MCF 10A (cell line): Measurements from ENCODE around the gene CSTPP1. TPM values are rescaled to one million over a fixed set of nuclear protein-coding genes. Genes with fewer than 3 reads are reported as not detected.

Source experiments
- BruUV-seq: library from RNA; stranded (reverse); fragments of 400-500 nt; replicated peaks from 2 replicates; lab custom pipeline; 2021; lab: Mats Ljungman, UMichigan
- CTCF ChIA-PET: fragments of 300-600 bp; sonication (Branson Sonifier 250); formaldehyde crosslinking; extraction: SDS; loops from one replicate; lab custom pipeline; 2021; ENCODE audit warnings: antibody characterized with exemption, inconsistent platforms; lab: Yijun Ruan, JAX
- POLR2A ChIA-PET: fragments of 300-600, 350-650 bp; sonication (Branson Sonifier 250); formaldehyde crosslinking; extraction: SDS; loops from one replicate; lab custom pipeline; 2020; ENCODE audit warnings: antibody characterized with exemption, inconsistent platforms; lab: Yijun Ruan, JAX
- DNase-seq: peaks from one replicate; pipeline ENCODE4 v3.0.0-alpha.2; 2018; ENCODE audit not compliant: unreplicated experiment
- H3K27ac Mint-ChIP-seq: one replicate; pipeline ENCODE4 v1.8.0; 2022; ENCODE audit warnings: mild to moderate bottlenecking, low read depth, mixed read lengths; ENCODE audit not compliant: unreplicated experiment
- H3K27me3 Mint-ChIP-seq: one replicate; pipeline ENCODE4 v1.8.0; 2022; ENCODE audit warnings: mixed read lengths; ENCODE audit not compliant: insufficient read depth, unreplicated experiment
- H3K36me3 Mint-ChIP-seq: one replicate; pipeline ENCODE4 v1.8.0; 2022; ENCODE audit warnings: mild to moderate bottlenecking, moderate library complexity, mixed read lengths; ENCODE audit not compliant: insufficient read depth, unreplicated experiment
- H3K4me1 Mint-ChIP-seq: one replicate; pipeline ENCODE4 v1.8.0; 2022; ENCODE audit warnings: mixed read lengths; ENCODE audit not compliant: insufficient read depth, unreplicated experiment
- H3K4me3 Mint-ChIP-seq: one replicate; pipeline ENCODE4 v1.8.0; 2022; ENCODE audit warnings: mild to moderate bottlenecking, moderate library complexity, mixed read lengths; ENCODE audit not compliant: unreplicated experiment
- H3K9me3 Mint-ChIP-seq: one replicate; pipeline ENCODE4 v1.8.0; 2022; ENCODE audit warnings: mixed read lengths; ENCODE audit not compliant: unreplicated experiment
- intact Hi-C: fragments of 100-400 bp; cut with micrococcal nuclease; formaldehyde crosslinking; loops from 2 replicates; pipeline ENCODE4 v1.14.1; 2022
- total RNA-seq: library from RNA; stranded (reverse); gene quantifications from 2 replicates; pipeline ENCODE4 v1.2.3, GENCODE V29; 2022
- TF ChIP-seq, protein P1 (sequence below): fragments of 200-600 bp; IDR thresholded peaks from one replicate; pipeline ENCODE4 v1.8.0; 2022; ENCODE audit warnings: antibody characterized with exemption, mild to moderate bottlenecking; ENCODE audit not compliant: unreplicated experiment

CSTPP1 gene
- total RNA-seq, 1 experiment from 2014 or later, result 19.2 TPM

DNA sequence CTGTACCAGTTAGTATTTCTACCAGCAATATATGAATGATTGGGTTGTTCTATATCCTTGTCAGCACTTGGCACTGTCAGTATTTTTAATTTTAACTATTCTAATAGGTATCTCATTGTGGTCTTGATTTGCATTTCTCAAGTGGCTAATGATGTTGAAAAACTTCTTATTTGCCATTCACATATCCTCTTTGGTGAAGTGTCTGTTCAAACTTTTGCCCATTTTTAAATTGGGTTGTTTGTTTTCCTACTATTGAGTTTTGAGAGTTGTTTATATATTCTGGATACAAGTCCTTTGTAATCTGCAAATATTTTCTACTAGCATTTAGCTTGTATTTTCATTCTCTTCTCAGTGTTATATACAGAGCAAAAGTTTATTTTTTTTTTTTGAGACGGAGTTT lies 82.1 kb downstream of the CSTPP1 start:
- intact Hi-C loops, result no loop called here
- Mint-ChIP-seq H3K27ac (no peak overlapping the region), H3K9me3 (no peaks in the 10 kb centered on the region), H3K36me3 (no peaks in the 10 kb centered on the region), H3K4me3 (no peak overlapping the region), H3K4me1 (no peaks in the 10 kb centered on the region), H3K27me3 (no peaks in the 10 kb centered on the region)
- DNase-seq, result no peak
- CTCF ChIA-PET, result interaction anchor here (1.2 kb wide), 1 partner anchor 144 kb away, joined by 4 read pairs; no protein-coding TSS in a partner anchor
- TF ChIP-seq, protein P1, sequence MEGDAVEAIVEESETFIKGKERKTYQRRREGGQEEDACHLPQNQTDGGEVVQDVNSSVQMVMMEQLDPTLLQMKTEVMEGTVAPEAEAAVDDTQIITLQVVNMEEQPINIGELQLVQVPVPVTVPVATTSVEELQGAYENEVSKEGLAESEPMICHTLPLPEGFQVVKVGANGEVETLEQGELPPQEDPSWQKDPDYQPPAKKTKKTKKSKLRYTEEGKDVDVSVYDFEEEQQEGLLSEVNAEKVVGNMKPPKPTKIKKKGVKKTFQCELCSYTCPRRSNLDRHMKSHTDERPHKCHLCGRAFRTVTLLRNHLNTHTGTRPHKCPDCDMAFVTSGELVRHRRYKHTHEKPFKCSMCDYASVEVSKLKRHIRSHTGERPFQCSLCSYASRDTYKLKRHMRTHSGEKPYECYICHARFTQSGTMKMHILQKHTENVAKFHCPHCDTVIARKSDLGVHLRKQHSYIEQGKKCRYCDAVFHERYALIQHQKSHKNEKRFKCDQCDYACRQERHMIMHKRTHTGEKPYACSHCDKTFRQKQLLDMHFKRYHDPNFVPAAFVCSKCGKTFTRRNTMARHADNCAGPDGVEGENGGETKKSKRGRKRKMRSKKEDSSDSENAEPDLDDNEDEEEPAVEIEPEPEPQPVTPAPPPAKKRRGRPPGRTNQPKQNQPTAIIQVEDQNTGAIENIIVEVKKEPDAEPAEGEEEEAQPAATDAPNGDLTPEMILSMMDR, result no peak
- BruUV-seq, result no TSS peak
- POLR2A ChIA-PET, result interaction anchor here (1.2 kb wide), 1 partner anchor 19 kb away, joined by 3 read pairs; no protein-coding TSS in a partner anchor

DNA sequence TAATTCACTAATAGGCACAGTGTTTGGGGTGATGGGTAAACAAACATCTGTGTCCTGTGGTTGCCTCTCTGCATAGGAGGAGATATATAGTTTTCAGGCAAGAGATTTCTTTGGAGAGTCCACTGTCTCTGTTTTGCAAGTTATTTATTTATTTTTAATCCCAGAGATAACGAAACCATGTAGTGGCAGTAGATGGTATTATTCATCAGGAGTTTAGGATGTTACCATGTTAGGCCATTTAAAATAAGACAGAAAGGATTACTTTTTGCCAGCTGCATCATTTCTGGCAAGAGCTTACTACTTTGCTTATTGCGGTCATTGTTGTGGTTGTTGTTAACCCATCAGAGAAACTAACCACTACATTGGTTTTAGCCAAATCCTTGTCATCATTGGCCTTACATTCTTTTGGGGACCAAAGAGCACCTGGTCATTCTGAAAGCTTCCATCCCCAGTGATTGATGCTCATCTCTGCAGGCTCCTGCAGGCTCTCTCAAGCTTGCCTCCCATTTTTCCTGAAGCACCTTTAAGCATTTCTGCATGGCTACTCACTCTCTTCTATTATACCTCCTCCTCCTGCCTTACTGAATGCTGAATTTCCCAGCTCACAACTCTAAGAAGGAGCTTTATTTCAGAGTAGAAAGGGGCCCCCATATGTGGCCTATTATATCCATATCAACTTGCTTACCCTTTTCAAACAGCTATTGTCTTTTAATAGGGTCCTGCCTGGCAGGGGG lies 84.4 kb downstream of the CSTPP1 start:
- TF ChIP-seq, protein P1, result no peak
- intact Hi-C loops, result no loop called here
- Mint-ChIP-seq H3K4me1 (no peaks in the 10 kb centered on the region), H3K27ac (no peak overlapping the region), H3K27me3 (no peaks in the 10 kb centered on the region), H3K9me3 (no peaks in the 10 kb centered on the region), H3K36me3 (no peaks in the 10 kb centered on the region), H3K4me3 (no peak overlapping the region)
- DNase-seq, result no peak
- ChIA-PET POLR2A (interaction anchor here (1.0 kb wide), 1 partner anchor 16 kb away, joined by 3 read pairs; no protein-coding TSS in a partner anchor), CTCF (interaction anchor here (0.7 kb wide), 1 partner anchor 518 kb away, joined by 4 read pairs; no protein-coding TSS in a partner anchor)
- no TSS peak for BruUV-seq

DNA sequence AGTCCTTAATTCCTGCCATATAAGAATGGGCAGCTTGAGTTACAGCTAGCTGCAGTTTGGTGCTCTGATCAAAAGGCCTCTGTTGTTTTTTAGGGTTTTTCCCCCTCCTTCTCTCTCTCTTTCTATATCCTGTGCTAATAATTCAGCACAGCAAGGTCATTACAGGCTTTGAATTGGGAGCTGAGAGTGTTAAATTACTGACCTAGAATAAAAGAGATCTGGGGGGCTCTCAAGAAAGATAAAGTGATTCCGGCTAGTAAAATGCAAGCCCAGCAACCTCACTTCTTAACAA lies 84.9 kb downstream of the CSTPP1 start:
- intact Hi-C loops, result no loop called here
- Mint-ChIP-seq H3K9me3 (no peaks in the 10 kb centered on the region), H3K27me3 (no peaks in the 10 kb centered on the region), H3K36me3 (no peaks in the 10 kb centered on the region), H3K27ac (no peak overlapping the region), H3K4me3 (no peak overlapping the region), H3K4me1 (no peaks in the 10 kb centered on the region)
- DNase-seq, result no peak
- TF ChIP-seq, protein P1, result no peak
- CTCF ChIA-PET, result interaction anchor here (0.7 kb wide), 1 partner anchor 519 kb away, joined by 4 read pairs; no protein-coding TSS in a partner anchor
- POLR2A ChIA-PET, result interaction anchor here (1.0 kb wide), 1 partner anchor 17 kb away, joined by 3 read pairs; no protein-coding TSS in a partner anchor
- no TSS peak for BruUV-seq

DNA sequence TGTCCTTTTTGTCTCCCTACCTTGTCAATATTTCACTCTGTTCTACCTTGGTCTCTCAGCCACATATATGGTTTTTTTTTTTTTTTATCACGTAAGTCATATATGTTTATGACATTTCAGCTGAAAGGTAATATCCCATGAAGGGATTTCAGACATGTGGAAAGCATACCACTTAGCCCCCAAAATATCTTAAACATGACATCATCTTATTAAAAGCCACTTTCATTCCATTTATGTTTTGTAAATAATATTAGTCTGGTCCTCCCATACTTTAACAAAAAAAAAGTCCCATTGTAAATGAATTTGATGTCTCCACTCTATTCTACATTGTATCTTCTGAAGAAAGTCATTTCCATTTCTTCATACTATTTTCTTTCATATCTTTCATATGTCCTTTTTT lies 85.4 kb downstream of the CSTPP1 start:
- TF ChIP-seq, protein P1, result no peak
- intact Hi-C loops, result no loop called here
- Mint-ChIP-seq H3K36me3 (no peaks in the 10 kb centered on the region), H3K4me1 (no peaks in the 10 kb centered on the region), H3K9me3 (no peaks in the 10 kb centered on the region), H3K27me3 (no peaks in the 10 kb centered on the region), H3K27ac (no peak overlapping the region), H3K4me3 (no peak overlapping the region)
- POLR2A ChIA-PET, result no interaction called here
- no peak for DNase-seq
- CTCF ChIA-PET, result no interaction called here
- no TSS peak for BruUV-seq
